Measurements from ENCODE around the gene ALPK1. TPM values are rescaled to one million over a fixed set of nuclear protein-coding genes. Genes with fewer than 3 reads are reported as not detected.
A peak's percentile ranks its signal among the peaks of the same experiment; 100 is the strongest.

Gene ALPK1
- total RNA-seq, 2 donors from 2014 or later, result 12.1 to 13.7 TPM

DNA sequence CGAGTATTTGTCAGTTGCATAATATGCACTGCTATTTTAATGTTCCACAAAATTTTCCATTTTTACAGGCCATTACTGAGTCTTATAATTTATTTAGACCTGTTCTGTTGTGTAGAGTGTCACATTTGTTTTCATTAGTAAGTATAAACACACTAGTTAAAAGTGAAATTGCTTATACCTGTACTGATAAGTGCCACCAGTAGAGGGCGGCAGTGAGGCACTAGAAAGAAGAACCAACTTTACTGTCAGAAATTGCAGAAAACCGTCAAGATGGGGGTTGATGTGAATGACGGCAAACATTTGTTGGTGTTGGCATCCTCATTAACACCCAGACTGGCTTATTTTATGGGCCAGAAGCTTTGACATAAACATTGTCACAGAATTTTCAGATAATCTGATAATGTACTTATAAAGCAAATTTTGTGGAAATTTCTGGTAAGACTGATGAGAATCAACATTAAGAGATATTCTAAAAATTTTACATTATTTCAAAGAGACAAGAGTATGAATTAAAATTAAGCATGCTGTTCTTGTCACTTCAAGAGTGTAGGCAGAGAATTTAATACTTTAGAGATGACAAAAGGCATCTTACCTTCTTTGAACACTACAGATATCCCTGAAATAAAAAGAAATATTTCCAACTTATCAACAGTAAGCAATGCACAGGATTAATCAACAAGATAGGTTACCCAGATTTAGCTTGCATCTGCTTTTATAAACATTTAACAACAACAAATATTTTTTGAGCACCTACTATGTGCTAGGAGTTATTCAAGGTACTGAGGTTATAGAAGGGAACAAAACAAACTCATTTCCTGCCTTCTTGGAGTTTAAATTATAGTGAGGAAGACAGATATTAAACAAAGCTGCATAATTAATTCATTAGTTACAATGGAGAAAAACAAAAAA is 24.9 kb downstream of the ALPK1 start:
- Histone ChIP-seq H3K9me3 (no peaks in the 10 kb centered on the region), H3K4me3 (no peak overlapping the region), H3K4me1 (replicated peaks) (no peaks in the 10 kb centered on the region), H3K27me3 (replicated peaks; ENCODE audit: insufficient read depth) (no peaks in the 10 kb centered on the region), H3K27ac (no peak overlapping the region), H3K36me3 (no peaks in the 10 kb centered on the region)
- peak; percentile 33 for DNase-seq (ENCODE audit: low spot score)
- WGBS, result 28% methylated on average over 4 of the region's 4 CpGs
- TF ChIP-seq POLR2A (IDR thresholded peaks at IDR 0.05), result no peak
- TF ChIP-seq, protein P1, sequence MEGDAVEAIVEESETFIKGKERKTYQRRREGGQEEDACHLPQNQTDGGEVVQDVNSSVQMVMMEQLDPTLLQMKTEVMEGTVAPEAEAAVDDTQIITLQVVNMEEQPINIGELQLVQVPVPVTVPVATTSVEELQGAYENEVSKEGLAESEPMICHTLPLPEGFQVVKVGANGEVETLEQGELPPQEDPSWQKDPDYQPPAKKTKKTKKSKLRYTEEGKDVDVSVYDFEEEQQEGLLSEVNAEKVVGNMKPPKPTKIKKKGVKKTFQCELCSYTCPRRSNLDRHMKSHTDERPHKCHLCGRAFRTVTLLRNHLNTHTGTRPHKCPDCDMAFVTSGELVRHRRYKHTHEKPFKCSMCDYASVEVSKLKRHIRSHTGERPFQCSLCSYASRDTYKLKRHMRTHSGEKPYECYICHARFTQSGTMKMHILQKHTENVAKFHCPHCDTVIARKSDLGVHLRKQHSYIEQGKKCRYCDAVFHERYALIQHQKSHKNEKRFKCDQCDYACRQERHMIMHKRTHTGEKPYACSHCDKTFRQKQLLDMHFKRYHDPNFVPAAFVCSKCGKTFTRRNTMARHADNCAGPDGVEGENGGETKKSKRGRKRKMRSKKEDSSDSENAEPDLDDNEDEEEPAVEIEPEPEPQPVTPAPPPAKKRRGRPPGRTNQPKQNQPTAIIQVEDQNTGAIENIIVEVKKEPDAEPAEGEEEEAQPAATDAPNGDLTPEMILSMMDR (IDR thresholded peaks at IDR 0.05), result peak; percentile 53 to 74 (median 66)
- intact Hi-C loops (cut with DNase I), result loop anchor here (10.0 kb wide), 1 partner anchor 203 kb away; no protein-coding TSS in a partner anchor

DNA sequence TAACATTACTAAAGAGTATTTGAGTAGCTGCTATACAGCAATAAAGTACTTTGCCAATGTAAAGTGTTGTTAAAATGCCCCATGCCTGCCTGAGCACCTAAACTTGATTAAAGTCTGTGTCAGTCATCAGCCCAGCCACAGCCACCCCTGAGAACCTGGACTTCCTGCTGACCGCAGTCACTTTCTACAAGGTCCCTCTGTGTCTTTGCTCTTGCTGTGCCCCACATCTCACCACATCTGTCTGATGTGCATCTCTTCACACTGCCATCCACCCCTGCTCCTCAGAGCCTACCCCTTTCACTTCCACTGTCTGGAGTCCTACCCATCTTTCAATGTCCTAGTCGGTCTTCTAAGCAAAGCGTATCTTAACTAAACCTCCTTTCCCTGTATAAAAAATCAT is 25.7 kb downstream of the ALPK1 start:
- Histone ChIP-seq H3K4me3 (no peak overlapping the region), H3K9me3 (no peaks in the 10 kb centered on the region), H3K4me1 (replicated peaks) (no peaks in the 10 kb centered on the region), H3K27me3 (replicated peaks; ENCODE audit: insufficient read depth) (no peaks in the 10 kb centered on the region), H3K36me3 (no peaks in the 10 kb centered on the region), H3K27ac (no peak overlapping the region)
- DNase-seq (ENCODE audit: low spot score), result no peak
- intact Hi-C loops (cut with DNase I), result loop anchor here (10.0 kb wide), 1 partner anchor 202 kb away; no protein-coding TSS in a partner anchor
- WGBS, result 98% methylated on average over 3 of the region's 3 CpGs
- TF ChIP-seq, protein P1 (IDR thresholded peaks at IDR 0.05), result no peak
- TF ChIP-seq POLR2A (IDR thresholded peaks at IDR 0.05) (no peak), POLR2AphosphoS5 (IDR thresholded peaks at IDR 0.05) (no peak)

DNA sequence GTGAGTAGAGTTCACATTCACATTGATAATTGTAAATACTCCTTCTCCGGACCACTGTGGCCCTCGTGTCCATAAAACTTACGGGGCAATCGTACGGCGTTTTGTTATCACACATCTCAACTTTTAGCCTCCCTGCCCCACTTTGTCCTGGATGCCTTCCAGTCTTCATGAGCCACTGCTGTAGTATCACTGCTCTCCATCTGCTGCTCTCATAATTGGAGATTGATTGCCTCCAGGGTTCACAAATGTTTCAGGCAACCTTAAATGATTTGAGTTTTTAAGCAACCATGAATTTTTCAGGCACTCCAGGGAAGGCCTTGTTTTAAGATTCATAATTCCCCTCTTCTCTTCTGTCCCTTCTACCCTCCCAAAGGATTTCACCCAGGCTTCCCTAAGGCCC is 28.4 kb downstream of the ALPK1 start:
- H3K9me3 ChIP-seq, result no peaks in the 10 kb centered on the region
- no peaks in the 10 kb centered on the region for H3K4me1 ChIP-seq (replicated peaks)
- no peak overlapping the region for H3K4me3 ChIP-seq
- WGBS, result 69% methylated on average over 6 of the region's 6 CpGs
- DNase-seq (ENCODE audit: low spot score), result no peak
- H3K27me3 ChIP-seq (replicated peaks; ENCODE audit: insufficient read depth), result no peaks in the 10 kb centered on the region
- TF ChIP-seq, protein P1 (IDR thresholded peaks at IDR 0.05), result no peak
- TF ChIP-seq POLR2A (IDR thresholded peaks at IDR 0.05) (no peak), POLR2AphosphoS5 (IDR thresholded peaks at IDR 0.05) (no peak)
- intact Hi-C loops (cut with DNase I), result loop anchor here (5.0 to 10.0 kb wide), 2 partner anchors 199 to 277 kb away; no protein-coding TSS in a partner anchor
- no peaks in the 10 kb centered on the region for H3K36me3 ChIP-seq
- no peak overlapping the region for H3K27ac ChIP-seq

DNA sequence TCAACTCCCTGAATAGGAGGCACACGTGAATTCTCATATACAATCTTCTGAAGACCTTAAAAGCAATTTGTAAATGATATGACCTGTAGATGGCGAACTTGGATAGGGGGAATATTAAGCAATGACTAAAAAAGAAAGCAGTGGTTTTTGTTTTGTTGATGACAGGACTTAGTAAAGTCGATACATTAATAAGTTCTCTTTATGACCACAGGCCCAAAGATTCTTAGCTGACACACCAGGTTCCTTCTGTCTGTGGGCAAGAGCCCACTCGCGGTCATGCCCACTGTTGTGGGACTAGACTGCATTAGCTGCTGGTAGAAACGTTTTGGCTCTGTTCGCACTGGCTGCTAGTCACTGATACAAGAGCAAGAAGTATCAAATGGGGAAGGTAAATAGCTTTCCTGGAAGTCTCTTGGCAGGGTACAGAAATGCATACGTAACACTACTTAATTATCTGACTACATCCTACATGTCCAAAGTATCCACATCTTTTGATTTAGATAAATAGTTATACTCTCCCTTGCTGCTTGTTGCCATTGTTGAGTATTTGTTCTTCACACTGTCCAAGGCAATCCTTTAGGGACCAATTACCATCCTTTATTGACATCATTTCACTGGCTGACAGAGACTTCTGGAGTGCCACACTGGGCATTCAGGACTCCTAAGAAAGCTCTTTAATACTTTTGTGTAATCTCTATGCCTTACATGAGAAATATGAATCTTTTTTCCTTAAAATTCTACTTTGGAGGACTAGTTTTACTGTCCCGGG is 31.0 kb downstream of the ALPK1 start:
- 60% methylated on average over 9 of the region's 9 CpGs for WGBS
- Histone ChIP-seq H3K27ac (no peak overlapping the region), H3K27me3 (replicated peaks; ENCODE audit: insufficient read depth) (no peaks in the 10 kb centered on the region), H3K4me1 (replicated peaks) (no peaks in the 10 kb centered on the region), H3K9me3 (no peaks in the 10 kb centered on the region), H3K4me3 (no peak overlapping the region), H3K36me3 (no peaks in the 10 kb centered on the region)
- intact Hi-C loops (cut with DNase I), result loop anchor here (5.0 to 10.0 kb wide), 2 partner anchors 197 to 274 kb away; no protein-coding TSS in a partner anchor
- no peak for DNase-seq (ENCODE audit: low spot score)
- TF ChIP-seq POLR2A (IDR thresholded peaks at IDR 0.05), result no peak
- TF ChIP-seq, protein P1 (IDR thresholded peaks at IDR 0.05), result peak in 3 of 4 experiments; percentile 20 to 61 (median 42)

All from prostate gland (tissue), 2 donors.